ENCODE data around the gene TMEM178B.
A peak's percentile ranks its signal among the peaks of the same experiment; 100 is the strongest.

The TMEM178B gene

GRCh38 chr7:141436575-141437075 is 362.8 kb downstream of the TMEM178B start:
- no peak for DNase-seq

GRCh38 chr7:141439164-141439563 is 365.3 kb downstream of the TMEM178B start:
- DNase-seq = no peak

GRCh38 chr7:141439776-141440175 is 365.9 kb downstream of the TMEM178B start:
- no peak for DNase-seq

GRCh38 chr7:141441837-141442627 is 368.2 kb downstream of the TMEM178B start:
- DNase-seq = no peak

- no peak for DNase-seq
Measured at GRCh38 chr7:141442781-141443180, 368.9 kb downstream of the TMEM178B start.

- DNase-seq = no peak
Measured at GRCh38 chr7:141444961-141445360, 371.1 kb downstream of the TMEM178B start.

GRCh38 chr7:141451232-141451631 is 377.4 kb downstream of the TMEM178B start:
- DNase-seq = no peak

GRCh38 chr7:141452911-141453310 is 379.0 kb downstream of the TMEM178B start:
- DNase-seq = no peak

GRCh38 chr7:141454338-141454737 is 380.5 kb downstream of the TMEM178B start:
- DNase-seq = no peak

- peak; percentile 67 for DNase-seq
Measured at GRCh38 chr7:141455723-141456122, 381.9 kb downstream of the TMEM178B start.

- no peak for DNase-seq
Measured at GRCh38 chr7:141456298-141456697, 382.4 kb downstream of the TMEM178B start.

- no peak for DNase-seq
Measured at GRCh38 chr7:141456711-141457110, 382.8 kb downstream of the TMEM178B start.

- DNase-seq = no peak
Measured at GRCh38 chr7:141460781-141461715, 387.2 kb downstream of the TMEM178B start.

- DNase-seq = no peak
Measured at GRCh38 chr7:141461924-141462323, 388.1 kb downstream of the TMEM178B start.

GRCh38 chr7:141462958-141463357 is 389.1 kb downstream of the TMEM178B start:
- no peak for DNase-seq

GRCh38 chr7:141463986-141464385 is 390.1 kb downstream of the TMEM178B start:
- no peak for DNase-seq

GRCh38 chr7:141464551-141464950 is 390.7 kb downstream of the TMEM178B start:
- no peak for DNase-seq

- no peak for DNase-seq
Measured at GRCh38 chr7:141466151-141466904, 392.5 kb downstream of the TMEM178B start.

- no peak for DNase-seq
Measured at GRCh38 chr7:141468341-141468740, 394.5 kb downstream of the TMEM178B start.

- no peak for DNase-seq
Measured at GRCh38 chr7:141475679-141476078, 401.8 kb downstream of the TMEM178B start.

- DNase-seq = no peak
Measured at GRCh38 chr7:141477865-141478264, 404.0 kb downstream of the TMEM178B start.

- DNase-seq = no peak
Measured at GRCh38 chr7:141478845-141479244, 405.0 kb downstream of the TMEM178B start.

- no peak for DNase-seq
Measured at GRCh38 chr7:141480953-141481352, 407.1 kb downstream of the TMEM178B start.

All from NCI-H1694 (cell line).